ENCODE measurements around the gene GCFC2. TPM values are rescaled to one million over a fixed set of nuclear protein-coding genes. Genes with fewer than 3 reads are reported as not detected.

GCFC2 gene
- total RNA-seq, 1 experiment from 2014 or later: 18.3 TPM

- Histone ChIP-seq H4K5ac (ENCODE audit: insufficient read length, low read depth, low read length) (no peak overlapping the region), H4K91ac (ENCODE audit: insufficient read length, low read depth, low read length) (no peak overlapping the region), H3K18ac (ENCODE audit: insufficient read length, low read depth, low read length) (no peak overlapping the region), H3K27ac (ENCODE audit: insufficient read length, low read depth, low read length) (no peak overlapping the region), H4K8ac (replicated peaks; ENCODE audit: insufficient read length, low read depth, low read length) (no peak overlapping the region), H3K27me3 (ENCODE audit: insufficient read depth, low read length) (no peaks in the 10 kb centered on the region), H3K14ac (ENCODE audit: insufficient read depth, low read length) (no peak overlapping the region), H2BK15ac (ENCODE audit: low read depth, low read length) (no peak overlapping the region), H2BK12ac (ENCODE audit: insufficient read length, low read depth, low read length) (no peak overlapping the region), H3K9me3 (ENCODE audit: control insufficient read depth, low read depth, low read length) (no peaks in the 10 kb centered on the region), H3K4ac (ENCODE audit: low read depth, low read length) (no peak overlapping the region), H2BK120ac (ENCODE audit: low read depth, low read length, poor library complexity, severe bottlenecking) (no peak overlapping the region), H2BK20ac (ENCODE audit: low read depth, low read length, poor library complexity, severe bottlenecking) (no peak overlapping the region), H3K9ac (ENCODE audit: extremely low read depth, insufficient read length, low read length) (no peak overlapping the region), H2AFZ (ENCODE audit: low read length) (no peak overlapping the region), H3K79me1 (ENCODE audit: insufficient read depth, low read depth, low read length, poor library complexity, severe bottlenecking) (no peaks in the 10 kb centered on the region), H3T11ph (ENCODE audit: low read length) (no peak overlapping the region), H3K56ac (ENCODE audit: insufficient read length, low read depth, low read length) (no peak overlapping the region), H2AK5ac (ENCODE audit: insufficient read length, low read length) (no peak overlapping the region), H3K4me1 (ENCODE audit: insufficient read depth, low read length) (no peaks in the 10 kb centered on the region), H3K79me2 (ENCODE audit: insufficient read depth, low read length) (no peaks in the 10 kb centered on the region), H3K4me2 (ENCODE audit: insufficient read depth, insufficient read length, low read length) (no peak overlapping the region), H3K23ac (ENCODE audit: insufficient read length, low read depth, low read length) (no peak overlapping the region), H2BK5ac (ENCODE audit: insufficient read length, low read length) (no peak overlapping the region), H4K20me1 (ENCODE audit: control insufficient read depth, insufficient read depth, insufficient read length) (no peaks in the 10 kb centered on the region), H3K23me2 (ENCODE audit: insufficient read length, low read depth, low read length, poor library complexity, severe bottlenecking) (no peaks in the 10 kb centered on the region)
- H3K27me3 Mint-ChIP-seq (ENCODE audit: low read depth): peaks cover 6% of the 10 kb centered on the region
- no peak overlapping the region for H3K27ac Mint-ChIP-seq
- H3K36me3 Mint-ChIP-seq (ENCODE audit: insufficient read depth in 1 of 3, low read depth in 3 of 3): no peaks in the 10 kb centered on the region; a peak in 1 of 7 replicates
- H3K4me3 Mint-ChIP-seq: no peak overlapping the region
- H3K9me3 Mint-ChIP-seq: peaks cover 0 to 8% of the 10 kb centered on the region in 2 experiments; a peak in 2 of 5 replicates
- no peak for DNase-seq
- no peaks in the 10 kb centered on the region for H3K4me1 Mint-ChIP-seq
- TF ChIP-seq, protein P1, sequence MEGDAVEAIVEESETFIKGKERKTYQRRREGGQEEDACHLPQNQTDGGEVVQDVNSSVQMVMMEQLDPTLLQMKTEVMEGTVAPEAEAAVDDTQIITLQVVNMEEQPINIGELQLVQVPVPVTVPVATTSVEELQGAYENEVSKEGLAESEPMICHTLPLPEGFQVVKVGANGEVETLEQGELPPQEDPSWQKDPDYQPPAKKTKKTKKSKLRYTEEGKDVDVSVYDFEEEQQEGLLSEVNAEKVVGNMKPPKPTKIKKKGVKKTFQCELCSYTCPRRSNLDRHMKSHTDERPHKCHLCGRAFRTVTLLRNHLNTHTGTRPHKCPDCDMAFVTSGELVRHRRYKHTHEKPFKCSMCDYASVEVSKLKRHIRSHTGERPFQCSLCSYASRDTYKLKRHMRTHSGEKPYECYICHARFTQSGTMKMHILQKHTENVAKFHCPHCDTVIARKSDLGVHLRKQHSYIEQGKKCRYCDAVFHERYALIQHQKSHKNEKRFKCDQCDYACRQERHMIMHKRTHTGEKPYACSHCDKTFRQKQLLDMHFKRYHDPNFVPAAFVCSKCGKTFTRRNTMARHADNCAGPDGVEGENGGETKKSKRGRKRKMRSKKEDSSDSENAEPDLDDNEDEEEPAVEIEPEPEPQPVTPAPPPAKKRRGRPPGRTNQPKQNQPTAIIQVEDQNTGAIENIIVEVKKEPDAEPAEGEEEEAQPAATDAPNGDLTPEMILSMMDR (conservative IDR thresholded peaks at IDR 0.05): no peak
- no CpG with 5 or more reads among the region's 4 CpGs for WGBS (ENCODE audit: extremely low coverage, insufficient read length, low lambda C conversion rate)
Observed at GRCh38 chr2:75619956-75620740, 90.6 kb downstream of the GCFC2 start.
